ENCODE results near the gene PNPLA5. TPM values are rescaled to one million over a fixed set of nuclear protein-coding genes. Genes with fewer than 3 reads are reported as not detected.
A peak's percentile ranks its signal among the peaks of the same experiment; 100 is the strongest.

PNPLA5 gene
- total and polyA plus RNA-seq, 2 of the 13 experiments (the other 11 are each of a cell fraction or from before 2014, with no cell fraction given): not detected

GRCh38 chr22:43928468-43928867 lies 36.7 kb upstream of the PNPLA5 start (continued):
- TF ChIP-seq EP300 (IDR thresholded peaks at IDR 0.05; ENCODE audit: low read depth in 2 of 2, low read length in 2 of 2) (peak in 1 of 2 experiments; percentile 39; a peak in 2 of 4 replicates), EP300 (CRISPR knock-in tag; IDR thresholded peaks at IDR 0.05; ENCODE audit: borderline replicate concordance) (no peak), PITX1 (CRISPR knock-in tag; IDR thresholded peaks at IDR 0.05) (peak; percentile 99), ZNF660 (CRISPR knock-in tag; IDR thresholded peaks at IDR 0.05; ENCODE audit: borderline replicate concordance, low read depth) (no peak), FOSL1 (CRISPR knock-in tag; IDR thresholded peaks at IDR 0.05; ENCODE audit: borderline replicate concordance) (no peak), NFIC (IDR thresholded peaks at IDR 0.05; ENCODE audit: low read length) (no peak), SALL1 (CRISPR knock-in tag; IDR thresholded peaks at IDR 0.05) (peak; percentile 36; the same call in 1 of the 2 replicates), AKAP8 (CRISPR knock-in tag; IDR thresholded peaks at IDR 0.05) (0 out of 2 replicates have a peak, but pooled peaks have one; percentile 34), FOXK1 (CRISPR knock-in tag; IDR thresholded peaks at IDR 0.05; ENCODE audit: borderline replicate concordance, low read depth) (peak; percentile 44; the same call in 1 of the 2 replicates), ZBTB42 (CRISPR knock-in tag; IDR thresholded peaks at IDR 0.05) (no peak), FOXJ3 (CRISPR knock-in tag; IDR thresholded peaks at IDR 0.05; ENCODE audit: borderline replicate concordance) (peak; percentile 16; the same call in 1 of the 2 replicates), NFE2L1 (CRISPR knock-in tag; IDR thresholded peaks at IDR 0.05; ENCODE audit: borderline replicate concordance) (no peak), CENPBD1 (CRISPR knock-in tag; IDR thresholded peaks at IDR 0.05; ENCODE audit: borderline replicate concordance, low read depth) (no peak), ZNF614 (CRISPR knock-in tag; IDR thresholded peaks at IDR 0.05; ENCODE audit: borderline replicate concordance) (0 out of 2 replicates have a peak, but pooled peaks have one; percentile 44), PHF8 (CRISPR knock-in tag; IDR thresholded peaks at IDR 0.05) (no peak), KLF16 (CRISPR knock-in tag; IDR thresholded peaks at IDR 0.05) (0 out of 4 replicates have a peak, but pooled peaks of 1 of the 2 experiments have one; percentile 20), ZNF138 (CRISPR knock-in tag; IDR thresholded peaks at IDR 0.05; ENCODE audit: low read depth) (no peak), MEIS2 (CRISPR knock-in tag; IDR thresholded peaks at IDR 0.05) (no peak), SPEN (CRISPR knock-in tag; IDR thresholded peaks at IDR 0.05; ENCODE audit: low read depth) (peak; percentile 65; the same call in 1 of the 2 replicates), PHB2 (IDR thresholded peaks at IDR 0.05; ENCODE audit: partially characterized antibody) (no peak), GATAD2A (CRISPR knock-in tag; IDR thresholded peaks at IDR 0.05) (peak; percentile 46; the same call in 1 of the 2 replicates), ZSCAN20 (CRISPR knock-in tag; IDR thresholded peaks at IDR 0.05; ENCODE audit: borderline replicate concordance) (no peak), SOX5 (CRISPR knock-in tag; IDR thresholded peaks at IDR 0.05; ENCODE audit: borderline replicate concordance) (peak; percentile 38; the same call in 1 of the 2 replicates), NR1H2 (CRISPR knock-in tag; IDR thresholded peaks at IDR 0.05; ENCODE audit: borderline replicate concordance, low read depth) (peak; percentile 39; the same call in 1 of the 2 replicates), HMGXB4 (CRISPR knock-in tag; IDR thresholded peaks at IDR 0.05; ENCODE audit: borderline replicate concordance in 1 of 2, low read depth in 1 of 2) (no peak), HOMEZ (CRISPR knock-in tag; IDR thresholded peaks at IDR 0.05; ENCODE audit: low read depth) (no peak), RORA (CRISPR knock-in tag; IDR thresholded peaks at IDR 0.05) (no peak)

Measured in HepG2 (cell line).